ENCODE data around the gene STK38. TPM values are rescaled to one million over a fixed set of nuclear protein-coding genes. Genes with fewer than 3 reads are reported as not detected.

The STK38 gene
- total and polyA plus RNA-seq, 2 of the 13 experiments (the other 11 are each of a cell fraction or from before 2014, with no cell fraction given) = 10.3 to 20.7 TPM

- ChIA-PET CTCF (ENCODE audit: low intra/inter-chr PET ratio, low total read pairs) (no interaction called here), POLR2A (interaction anchor here (0.8 kb wide), 1 partner anchor 22 kb away, joined by 3 read pairs; no protein-coding TSS in a partner anchor)
- peaks cover 0 to 2% of the 10 kb centered on the region in 2 experiments; a peak in 2 of 5 replicates for H3K36me3 ChIP-seq (replicated peaks in 1 of 2; ENCODE audit: control insufficient read depth in 1 of 2, insufficient read depth in 2 of 2, low read length in 2 of 2)
- H3K4me2 ChIP-seq (ENCODE audit: low read depth, low read length) = no peak overlapping the region
- no peaks in the 10 kb centered on the region for H3K9me3 ChIP-seq (ENCODE audit: low read length)
- BruUV-seq (replicated peaks) = no TSS peak
- no peak overlapping the region for H3K4me3 ChIP-seq (replicated peaks in 1 of 3; ENCODE audit: insufficient read depth in 1 of 3, low read depth in 2 of 3, low read length in 3 of 3)
- no peak overlapping the region for H3K9ac ChIP-seq (ENCODE audit: insufficient read depth, low read depth, low read length)
- H3K79me2 ChIP-seq (ENCODE audit: insufficient read depth, low read length) = peaks cover 68% of the 10 kb centered on the region
- TF ChIP-seq KLF15 (CRISPR knock-in tag; IDR thresholded peaks at IDR 0.05; ENCODE audit: borderline replicate concordance) (no peak), ZNF883 (CRISPR knock-in tag; IDR thresholded peaks at IDR 0.05; ENCODE audit: not compliant biosample characterization) (no peak), XRCC5 (optimal IDR thresholded peaks at IDR 0.05; ENCODE audit: low read length) (no peak), ZBTB39 (CRISPR knock-in tag; IDR thresholded peaks at IDR 0.05) (no peak), ZNF441 (CRISPR knock-in tag; IDR thresholded peaks at IDR 0.05; ENCODE audit: borderline replicate concordance) (no peak), HNRNPL (IDR thresholded peaks at IDR 0.05; ENCODE audit: low read depth, low read length) (no peak)
- ATAC-seq (no peak), FAIRE-seq (no peak), DNase-seq (ENCODE audit: low spot score) (no peak)
- intact Hi-C loops (cut with micrococcal nuclease; ENCODE audit: unreplicated experiment) (loop anchor here (2.0 kb wide), 1 partner anchor 149 kb away; the partner anchor contains the start of gene SRSF3), in situ Hi-C loops (cut with HindIII; ENCODE audit: extremely low pct_ligation_motif_present, low pct_unique_long_range_greater_than_20kb) (no loop called here)
- no peak overlapping the region for H3K27ac ChIP-seq (ENCODE audit: extremely low read length, insufficient read depth, low read length)
- no peak overlapping the region for H2AFZ ChIP-seq (ENCODE audit: low read length)
- H3K4me1 ChIP-seq (ENCODE audit: insufficient read depth, low read length) = peaks cover 29% of the 10 kb centered on the region
- H3K27me3 ChIP-seq (ENCODE audit: control insufficient read depth in 1 of 2, insufficient read depth in 2 of 2, low read length in 2 of 2) = no peaks in the 10 kb centered on the region; a peak in 1 of 5 replicates
- no peaks in the 10 kb centered on the region; the same call in 1 of the 2 replicates for H4K20me1 ChIP-seq (ENCODE audit: insufficient read depth, low read length)
Measured at GRCh38 chr6:36445621-36446020, 101.7 kb downstream of the STK38 start.
